ENCODE measurements around the gene FASN. TPM values are rescaled to one million over a fixed set of nuclear protein-coding genes. Genes with fewer than 3 reads are reported as not detected.

FASN gene
- total and polyA plus RNA-seq, 9 donors = 1.3 to 168 (median 42.7) TPM

DNA sequence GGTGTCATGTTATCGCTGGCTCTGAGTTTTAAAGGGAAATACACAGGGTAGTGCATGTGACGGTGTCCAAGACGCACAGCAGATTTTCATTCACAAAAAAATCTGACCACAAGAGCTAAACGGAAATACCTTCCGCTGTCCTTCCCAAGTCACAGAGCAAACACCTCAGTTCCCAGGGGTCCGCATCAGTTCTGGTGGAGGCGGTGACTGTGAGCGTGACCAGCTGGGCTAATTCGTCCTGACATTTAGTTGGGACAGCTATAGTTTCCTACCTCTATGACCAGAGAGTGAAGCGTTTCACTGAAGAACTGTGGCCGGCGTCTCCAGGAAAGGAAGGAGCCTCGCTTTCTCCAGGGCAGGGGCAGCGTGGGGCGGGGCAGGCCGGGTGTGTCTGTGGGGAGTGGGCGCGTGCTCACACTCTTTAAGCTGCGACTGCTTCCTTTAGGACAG is 10.5 kb upstream of the FASN start:
- Histone ChIP-seq H3K9me3 (no peaks in the 10 kb centered on the region), H3K36me3 (no peaks in the 10 kb centered on the region), H3K27me3 (no peaks in the 10 kb centered on the region), H3K4me3 (no peak overlapping the region), H3K4me1 (ENCODE audit: insufficient read depth) (no peaks in the 10 kb centered on the region), H3K27ac (no peak overlapping the region)
- intact Hi-C loops (cut with DNase I) = no loop called here
- no peak for DNase-seq
- no peak for TF ChIP-seq CTCF (IDR thresholded peaks at IDR 0.05)
- TF ChIP-seq EP300 (IDR thresholded peaks at IDR 0.05) = no peak
- TF ChIP-seq POLR2A (IDR thresholded peaks at IDR 0.05) = no peak
- 88 to 89% (median 89%) methylated on average over 19 of the region's 19 CpGs for WGBS, 3 donors

- WGBS, 3 donors = 80 to 84% (median 81%) methylated on average over 14 of the region's 14 CpGs
- Histone ChIP-seq H3K4me1 (ENCODE audit: insufficient read depth) (no peaks in the 10 kb centered on the region), H3K36me3 (no peaks in the 10 kb centered on the region), H3K9me3 (no peaks in the 10 kb centered on the region), H3K27ac (no peak overlapping the region), H3K4me3 (no peak overlapping the region), H3K27me3 (no peaks in the 10 kb centered on the region)
- no peak for TF ChIP-seq CTCF (IDR thresholded peaks at IDR 0.05)
- TF ChIP-seq POLR2A (IDR thresholded peaks at IDR 0.05) = no peak
- TF ChIP-seq EP300 (IDR thresholded peaks at IDR 0.05) = no peak
- intact Hi-C loops (cut with DNase I) = no loop called here
- DNase-seq = peak in 2 of 5 donors; percentile 30 to 40
Observed at GRCh38 chr17:82108038-82108437, 10.0 kb upstream of the FASN start.

DNA sequence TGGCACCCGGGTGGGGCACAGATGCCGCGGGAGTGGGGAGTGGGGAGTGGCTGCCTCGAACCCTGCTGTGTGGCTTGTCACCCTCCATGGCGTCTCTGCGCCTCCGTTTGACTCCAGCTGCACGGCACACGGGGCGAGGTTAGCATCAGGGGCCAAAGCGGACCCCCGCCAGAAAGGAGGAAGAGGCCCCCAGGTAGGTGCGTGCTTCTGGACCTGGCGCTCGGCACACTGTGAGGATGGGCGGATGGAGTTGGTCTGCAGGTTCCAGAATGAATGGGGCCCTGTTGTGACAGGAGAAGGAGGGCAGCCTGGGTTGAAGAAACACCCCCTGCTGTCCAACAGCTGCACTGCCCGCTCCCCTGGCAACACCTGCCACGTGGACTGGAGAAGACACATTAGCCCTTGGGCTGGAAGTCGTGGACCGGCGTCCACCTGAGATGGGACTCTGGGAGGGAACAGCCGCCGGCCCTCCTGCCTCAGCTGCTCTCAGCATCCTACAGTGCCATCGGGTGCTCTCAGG is 9.4 kb upstream of the FASN start:
- intact Hi-C loops (cut with DNase I) = no loop called here
- Histone ChIP-seq H3K27ac (no peak overlapping the region), H3K4me3 (no peak overlapping the region), H3K9me3 (no peaks in the 10 kb centered on the region), H3K36me3 (no peaks in the 10 kb centered on the region), H3K4me1 (ENCODE audit: insufficient read depth) (no peaks in the 10 kb centered on the region), H3K27me3 (no peaks in the 10 kb centered on the region)
- TF ChIP-seq POLR2A (IDR thresholded peaks at IDR 0.05) = no peak
- peak in 2 of 5 donors; percentile 12 to 17 for DNase-seq
- 82 to 85% (median 84%) methylated on average over 24 of the region's 24 CpGs for WGBS, 3 donors

GRCh38 chr17:82106688-82107305 is 8.8 kb upstream of the FASN start:
- no peak for TF ChIP-seq CTCF (IDR thresholded peaks at IDR 0.05)
- no peak for TF ChIP-seq POLR2A (IDR thresholded peaks at IDR 0.05)
- TF ChIP-seq EP300 (IDR thresholded peaks at IDR 0.05) = no peak
- no peaks in the 10 kb centered on the region for H3K4me1 ChIP-seq (ENCODE audit: insufficient read depth)
- H3K9me3 ChIP-seq = no peaks in the 10 kb centered on the region
- 54 to 61% (median 58%) methylated on average over 9 of the region's 9 CpGs for WGBS, 3 donors
- H3K4me3 ChIP-seq = no peak overlapping the region
- DNase-seq = peak in 2 of 5 donors; percentile 26 to 41
- intact Hi-C loops (cut with DNase I) = no loop called here
- H3K27ac ChIP-seq = no peak overlapping the region
- H3K36me3 ChIP-seq = no peaks in the 10 kb centered on the region
- H3K27me3 ChIP-seq = no peaks in the 10 kb centered on the region

Measured in ovary (tissue), 9 donors.